ENCODE data around the gene TMEM234.

Gene TMEM234

GRCh38 chr1:32199717-32200072, 22.5 kb downstream of the TMEM234 start:
- no peak for DNase-seq (ENCODE audit: low spot score)

- no peak for DNase-seq (ENCODE audit: low spot score)
Measured at GRCh38 chr1:32199043-32199716, 23.0 kb downstream of the TMEM234 start.

- DNase-seq (ENCODE audit: low spot score), result no peak
Measured at GRCh38 chr1:32198237-32199042, 23.7 kb downstream of the TMEM234 start.

- DNase-seq (ENCODE audit: low spot score), result no peak
Measured at GRCh38 chr1:32197837-32198236, 24.3 kb downstream of the TMEM234 start.

GRCh38 chr1:32197074-32197473, 25.1 kb downstream of the TMEM234 start:
- DNase-seq (ENCODE audit: low spot score), result no peak

GRCh38 chr1:32195972-32196823, 26.0 kb downstream of the TMEM234 start:
- no peak for DNase-seq (ENCODE audit: low spot score)

- DNase-seq (ENCODE audit: low spot score), result no peak
Measured at GRCh38 chr1:32195531-32195930, 26.6 kb downstream of the TMEM234 start.

GRCh38 chr1:32194984-32195383, 27.2 kb downstream of the TMEM234 start:
- no peak for DNase-seq (ENCODE audit: low spot score)

- no peak for DNase-seq (ENCODE audit: low spot score)
Measured at GRCh38 chr1:32192220-32192948, 29.8 kb downstream of the TMEM234 start.

- no peak for DNase-seq (ENCODE audit: low spot score)
Measured at GRCh38 chr1:32187850-32188249, 34.3 kb downstream of the TMEM234 start.

- no peak for DNase-seq (ENCODE audit: low spot score)
Measured at GRCh38 chr1:32186491-32186890, 35.7 kb downstream of the TMEM234 start.

- DNase-seq (ENCODE audit: low spot score), result no peak
Measured at GRCh38 chr1:32186077-32186476, 36.1 kb downstream of the TMEM234 start.

GRCh38 chr1:32184650-32185049, 37.5 kb downstream of the TMEM234 start:
- DNase-seq (ENCODE audit: low spot score), result no peak

GRCh38 chr1:32182060-32182459, 40.1 kb downstream of the TMEM234 start:
- no peak for DNase-seq (ENCODE audit: low spot score)

GRCh38 chr1:32181563-32181962, 40.6 kb downstream of the TMEM234 start:
- no peak for DNase-seq (ENCODE audit: low spot score)

GRCh38 chr1:32181065-32181464, 41.1 kb downstream of the TMEM234 start:
- no peak for DNase-seq (ENCODE audit: low spot score)

GRCh38 chr1:32180186-32181060, 41.7 kb downstream of the TMEM234 start:
- peak; percentile 22 for DNase-seq (ENCODE audit: low spot score)

- DNase-seq (ENCODE audit: low spot score), result peak; percentile 84
Measured at GRCh38 chr1:32179443-32180185, 42.5 kb downstream of the TMEM234 start, which contains the start of gene TXLNA. Gene TXLNA, plus strand, starts transcription at chr1:32179675. Its CDS starts 671 bp downstream, at chr1:32180346.

- no peak for DNase-seq (ENCODE audit: low spot score)
Measured at GRCh38 chr1:32179193-32179442, 43.0 kb downstream of the TMEM234 start.

GRCh38 chr1:32178380-32179192, 43.6 kb downstream of the TMEM234 start:
- DNase-seq (ENCODE audit: low spot score), result no peak

Data from hematopoietic multipotent progenitor cell treated with erythropoietin and hydrocortisone succinate and interleukin-3 and kit ligand, for 17 days (in vitro differentiated cells).